Omental fat pad (tissue), 4 donors: ENCODE measurements around the gene GTF2A2. TPM values are rescaled to one million over a fixed set of nuclear protein-coding genes. Genes with fewer than 3 reads are reported as not detected.
"Not testable (repeated sequence)": the region's sequence is repeated elsewhere in the genome, so short reads cannot be mapped to it uniquely, and the experiment has no call there.

Experiments
- ATAC-seq: fragments of 150-250 bp; one replicate; pipeline ENCODE4 v1.9.1; 2016; ENCODE audit warnings: mild to moderate bottlenecking, moderate library complexity; ENCODE audit not compliant: low FRiP score
- DNase-seq: peaks from one replicate; pipeline ENCODE4 v3.0.0-alpha.2; 2019; ENCODE audit warnings: low spot score
- total RNA-seq, 4 donors: library from RNA; depleted of rRNA; stranded (reverse); fragments of >200 nt; gene quantifications; one replicate each; pipeline ENCODE4 v1.1.0, GENCODE V29; 2016
- TF ChIP-seq, protein P1 (sequence below), 3 donors: fragments of 450-650 bp; IDR thresholded peaks; one replicate each; pipeline ENCODE4 v1.5.1; 2016 to 2017; ENCODE audit warnings: antibody characterized with exemption in 3 of 3, mild to moderate bottlenecking in 3 of 3, moderate library complexity in 2 of 3

The GTF2A2 gene, protein sequence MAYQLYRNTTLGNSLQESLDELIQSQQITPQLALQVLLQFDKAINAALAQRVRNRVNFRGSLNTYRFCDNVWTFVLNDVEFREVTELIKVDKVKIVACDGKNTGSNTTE
- total RNA-seq: 10 to 100 TPM; 22.4 to 38.6 (median 28.7) TPM

- DNase-seq (peak; percentile 73), ATAC-seq (peak; percentile 100)
- TF ChIP-seq, protein P1, sequence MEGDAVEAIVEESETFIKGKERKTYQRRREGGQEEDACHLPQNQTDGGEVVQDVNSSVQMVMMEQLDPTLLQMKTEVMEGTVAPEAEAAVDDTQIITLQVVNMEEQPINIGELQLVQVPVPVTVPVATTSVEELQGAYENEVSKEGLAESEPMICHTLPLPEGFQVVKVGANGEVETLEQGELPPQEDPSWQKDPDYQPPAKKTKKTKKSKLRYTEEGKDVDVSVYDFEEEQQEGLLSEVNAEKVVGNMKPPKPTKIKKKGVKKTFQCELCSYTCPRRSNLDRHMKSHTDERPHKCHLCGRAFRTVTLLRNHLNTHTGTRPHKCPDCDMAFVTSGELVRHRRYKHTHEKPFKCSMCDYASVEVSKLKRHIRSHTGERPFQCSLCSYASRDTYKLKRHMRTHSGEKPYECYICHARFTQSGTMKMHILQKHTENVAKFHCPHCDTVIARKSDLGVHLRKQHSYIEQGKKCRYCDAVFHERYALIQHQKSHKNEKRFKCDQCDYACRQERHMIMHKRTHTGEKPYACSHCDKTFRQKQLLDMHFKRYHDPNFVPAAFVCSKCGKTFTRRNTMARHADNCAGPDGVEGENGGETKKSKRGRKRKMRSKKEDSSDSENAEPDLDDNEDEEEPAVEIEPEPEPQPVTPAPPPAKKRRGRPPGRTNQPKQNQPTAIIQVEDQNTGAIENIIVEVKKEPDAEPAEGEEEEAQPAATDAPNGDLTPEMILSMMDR (IDR thresholded peaks at IDR 0.05): no peak
These were observed at the start of gene GTF2A2 for GRCh38 chr15:59656897-59657634. Gene GTF2A2, minus strand, starts transcription at chr15:59657515. Its CDS starts 5,238 bp downstream, at chr15:59652277.

DNA sequence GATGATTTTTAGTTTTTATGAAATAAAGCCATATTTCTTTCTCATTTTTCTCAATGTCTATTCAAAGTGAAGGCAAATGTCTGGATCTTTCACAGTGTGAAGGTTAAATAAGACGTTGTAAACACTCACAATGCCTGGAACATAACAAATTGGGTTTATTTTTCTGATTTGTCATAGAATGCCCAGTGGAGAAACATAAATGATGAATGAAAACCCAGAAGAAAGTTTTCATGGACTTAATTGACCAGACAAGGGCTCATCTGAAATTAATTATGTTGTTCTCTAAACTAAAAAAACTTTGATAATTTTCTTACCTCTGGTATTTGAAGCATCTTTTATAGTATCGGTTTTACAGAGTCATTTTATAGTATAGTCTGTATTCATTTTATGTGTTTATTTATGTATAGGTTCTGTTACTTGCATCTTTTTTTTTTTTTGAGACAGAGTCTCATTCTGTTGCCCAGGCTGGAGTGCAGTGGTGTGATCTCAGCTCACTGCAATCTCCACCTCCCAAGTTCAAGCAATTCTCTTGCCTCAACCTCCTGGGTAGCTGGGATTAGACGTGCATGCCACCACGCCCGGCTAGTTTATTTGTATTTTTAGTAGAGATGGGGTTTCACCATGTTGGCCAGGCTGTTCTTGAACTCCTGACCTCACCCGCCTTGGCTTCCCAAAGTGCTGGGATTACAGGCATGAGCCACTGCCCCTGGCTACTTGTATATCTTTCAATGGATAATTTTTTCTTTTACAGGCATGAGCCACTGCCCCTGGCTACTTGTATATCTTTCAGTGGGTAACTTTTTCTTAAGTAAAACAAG, 46.9 kb upstream of the GTF2A2 start:
- TF ChIP-seq, protein P1 (IDR thresholded peaks at IDR 0.05): no peak
- no peak for DNase-seq
- no peak for ATAC-seq

DNA sequence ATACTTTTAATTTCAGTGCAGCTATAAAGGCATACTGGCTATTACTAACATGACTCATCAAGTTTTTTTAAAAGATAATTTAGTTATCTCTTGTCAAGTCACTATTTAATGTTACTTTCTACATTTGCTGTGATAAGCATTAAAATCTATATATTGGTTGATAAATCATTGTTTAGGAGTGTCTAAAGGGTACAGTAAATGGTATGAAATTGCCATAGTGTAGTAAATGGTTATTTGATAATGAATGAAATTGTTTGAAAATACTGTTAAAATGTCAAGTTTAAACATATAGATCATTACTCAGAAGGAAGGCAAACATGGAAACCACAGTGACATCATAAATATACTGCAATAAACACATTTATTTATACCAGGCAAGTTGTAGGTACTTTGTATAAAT, 45.0 kb upstream of the GTF2A2 start:
- TF ChIP-seq, protein P1 (IDR thresholded peaks at IDR 0.05): no peak
- ATAC-seq (no peak), DNase-seq (no peak)

GRCh38 chr15:59701880-59702279, 44.6 kb upstream of the GTF2A2 start:
- DNase-seq (no peak), ATAC-seq (no peak)
- TF ChIP-seq, protein P1 (IDR thresholded peaks at IDR 0.05): no peak

GRCh38 chr15:59699810-59700431, 42.6 kb upstream of the GTF2A2 start:
- TF ChIP-seq, protein P1 (IDR thresholded peaks at IDR 0.05): no peak
- no peak for ATAC-seq

DNA sequence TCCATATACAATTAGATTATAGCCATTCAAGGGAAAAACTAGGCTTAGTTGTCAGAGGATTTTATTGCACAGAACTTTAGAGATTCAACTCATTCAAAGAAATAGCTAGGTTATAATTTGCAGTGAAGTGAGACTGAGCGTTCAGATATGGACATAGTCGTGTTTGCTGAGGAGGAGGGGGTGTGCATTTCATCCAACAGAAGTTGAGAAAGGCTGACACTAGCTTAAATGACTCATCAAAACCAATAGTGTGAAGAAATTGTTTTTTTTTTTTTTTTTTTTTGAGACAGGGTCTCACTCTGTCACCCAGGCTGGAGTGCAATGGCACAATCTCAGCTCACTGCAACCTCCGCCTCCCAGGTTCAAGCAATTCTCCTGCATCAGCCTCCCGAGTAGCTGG, 40.8 kb upstream of the GTF2A2 start:
- not testable (repeated sequence) for DNase-seq, ATAC-seq

More at GRCh38 chr15:59699810-59700431, 42.6 kb upstream of the GTF2A2 start:
- DNase-seq: no peak

DNA sequence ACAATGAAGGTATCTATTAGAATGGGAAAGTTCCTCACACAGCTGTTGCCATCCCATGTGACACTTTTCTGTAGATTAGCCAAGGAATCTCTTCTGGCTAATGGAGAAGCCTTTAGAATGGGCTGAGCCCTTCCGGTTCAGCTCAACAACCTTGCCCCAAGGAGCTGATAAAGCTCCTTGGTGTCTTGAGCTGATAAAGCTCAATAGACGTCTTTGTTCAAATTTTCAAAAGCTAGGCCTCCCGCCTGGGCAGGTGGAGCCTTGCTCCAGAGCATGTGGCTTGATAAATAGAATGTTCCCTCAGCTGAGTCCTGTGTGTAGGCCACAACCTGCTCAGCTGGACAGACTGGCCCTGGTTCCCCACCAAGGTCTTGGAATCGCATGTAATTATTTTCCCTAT, 39.0 kb upstream of the GTF2A2 start:
- ATAC-seq (no peak), DNase-seq (no peak)
- TF ChIP-seq, protein P1 (IDR thresholded peaks at IDR 0.05): no peak
